AG04449 (cell line): ENCODE data around the gene ANKRD45.
"Not testable (repeated sequence)": the region's sequence is repeated elsewhere in the genome, so short reads cannot be mapped to it uniquely, and the experiment has no call there.

Source experiments
- CTCF ChIA-PET: fragments of 350-600 bp; formaldehyde crosslinking; extraction: SDS; loops from one replicate; lab custom pipeline; 2021; ENCODE audit warnings: antibody characterized with exemption; lab: Yijun Ruan, JAX
- POLR2A ChIA-PET: fragments of 400-600, 350-600 bp; formaldehyde crosslinking; extraction: SDS; loops from one replicate; lab custom pipeline; 2020; ENCODE audit warnings: antibody characterized with exemption, inconsistent platforms; lab: Yijun Ruan, JAX
- DNase-seq: peaks from one replicate; pipeline ENCODE4 v3.0.0-alpha.2; 2010; ENCODE audit warnings: low read depth, low spot score
- H3K4me3 ChIP-seq: 2 replicates; pipeline ENCODE4 v1.5.1; 2011; ENCODE audit warnings: low read depth, mild to moderate bottlenecking, control low read depth, low read length
- CTCF ChIP-seq: IDR thresholded peaks from one replicate; pipeline ENCODE4 v1.5.1; 2011; ENCODE audit warnings: mild to moderate bottlenecking, moderate library complexity, low read length, control low read depth, inconsistent platforms; ENCODE audit not compliant: insufficient read depth; ENCODE audit errors: missing control alignments

Gene ANKRD45

GRCh38 chr1:173580071-173580470, 89.6 kb downstream of the ANKRD45 start:
- POLR2A ChIA-PET = no interaction called here

GRCh38 chr1:173573596-173573995, 96.1 kb downstream of the ANKRD45 start:
- DNase-seq = no peak
- H3K4me3 ChIP-seq = no peak overlapping the region
- CTCF ChIA-PET = no interaction called here
- POLR2A ChIA-PET = no interaction called here
- no peak for TF ChIP-seq CTCF

More at GRCh38 chr1:173580071-173580470, 89.6 kb downstream of the ANKRD45 start:
- CTCF ChIA-PET = interaction anchor here (1.1 kb wide), 1 partner anchor 682 kb away, joined by 3 read pairs; no protein-coding TSS in a partner anchor
- no peak overlapping the region for H3K4me3 ChIP-seq
- no peak for TF ChIP-seq CTCF
- DNase-seq = no peak

- TF ChIP-seq CTCF = no peak
- ChIA-PET CTCF (interaction anchor here (1.2 kb wide), 1 partner anchor 10 kb away, joined by 3 read pairs; no protein-coding TSS in a partner anchor), POLR2A (no interaction called here)
- no peak overlapping the region for H3K4me3 ChIP-seq
- DNase-seq = no peak
These were observed 97.3 kb downstream of the ANKRD45 start for GRCh38 chr1:173572201-173572873.

GRCh38 chr1:173570370-173571007, 99.2 kb downstream of the ANKRD45 start:
- CTCF ChIA-PET = no interaction called here
- no peak overlapping the region for H3K4me3 ChIP-seq
- TF ChIP-seq CTCF = no peak
- DNase-seq = no peak
- POLR2A ChIA-PET = no interaction called here

- TF ChIP-seq CTCF = no peak
- H3K4me3 ChIP-seq = no peak overlapping the region
- DNase-seq = no peak
- CTCF ChIA-PET = no interaction called here
- POLR2A ChIA-PET = no interaction called here
These were observed 101.2 kb downstream of the ANKRD45 start for GRCh38 chr1:173568483-173568882.

- DNase-seq, H3K4me3 ChIP-seq, CTCF ChIA-PET, POLR2A ChIA-PET: not testable (repeated sequence)
These were observed 105.8 kb downstream of the ANKRD45 start for GRCh38 chr1:173563846-173564245.
